ENCODE measurements around the gene GKAP1.
"Not testable (repeated sequence)": the region's sequence is repeated elsewhere in the genome, so short reads cannot be mapped to it uniquely, and the experiment has no call there.

DNA sequence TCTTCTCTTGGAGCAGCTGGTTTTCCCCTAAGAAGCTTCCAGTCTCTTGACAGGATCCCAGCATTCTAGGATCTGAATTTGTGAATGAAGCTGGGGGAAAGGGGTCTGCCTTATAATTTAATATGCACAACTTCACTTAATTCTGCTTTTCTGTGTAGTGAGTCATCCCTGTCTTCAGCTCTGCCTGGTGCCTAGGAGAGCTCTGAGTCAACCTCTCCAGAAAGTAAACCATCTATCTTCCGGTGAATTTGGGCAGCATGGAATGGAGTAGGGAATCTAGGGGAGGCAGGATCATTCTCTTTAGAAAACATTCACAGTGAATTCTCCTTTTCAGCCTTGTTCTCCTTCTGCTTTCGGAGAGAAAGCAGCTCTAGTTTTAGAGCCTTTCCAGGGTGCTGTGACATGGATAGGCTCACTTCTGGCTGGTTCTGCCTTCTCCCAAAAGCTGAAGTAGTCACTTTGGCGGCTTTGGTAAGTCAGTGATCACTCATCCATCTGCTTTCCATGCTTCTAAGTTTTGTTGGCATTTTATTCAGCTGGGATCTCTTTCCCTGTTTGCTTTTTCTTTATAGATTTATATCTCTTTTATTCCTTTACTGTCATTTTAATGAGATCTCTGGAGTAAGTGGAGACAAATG, 7.5 kb upstream of the GKAP1 start:
- TF ChIP-seq NR2F2 (IDR thresholded peaks at IDR 0.05); JUND (IDR thresholded peaks at IDR 0.05); YY1 (IDR thresholded peaks at IDR 0.05); EGR1 (IDR thresholded peaks at IDR 0.05; ENCODE audit: low read depth in 2 of 2): not testable (repeated sequence)
- TF ChIP-seq, protein P1, sequence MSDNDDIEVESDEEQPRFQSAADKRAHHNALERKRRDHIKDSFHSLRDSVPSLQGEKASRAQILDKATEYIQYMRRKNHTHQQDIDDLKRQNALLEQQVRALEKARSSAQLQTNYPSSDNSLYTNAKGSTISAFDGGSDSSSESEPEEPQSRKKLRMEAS (IDR thresholded peaks at IDR 0.05), result not testable (repeated sequence)
- TF ChIP-seq, protein P2, sequence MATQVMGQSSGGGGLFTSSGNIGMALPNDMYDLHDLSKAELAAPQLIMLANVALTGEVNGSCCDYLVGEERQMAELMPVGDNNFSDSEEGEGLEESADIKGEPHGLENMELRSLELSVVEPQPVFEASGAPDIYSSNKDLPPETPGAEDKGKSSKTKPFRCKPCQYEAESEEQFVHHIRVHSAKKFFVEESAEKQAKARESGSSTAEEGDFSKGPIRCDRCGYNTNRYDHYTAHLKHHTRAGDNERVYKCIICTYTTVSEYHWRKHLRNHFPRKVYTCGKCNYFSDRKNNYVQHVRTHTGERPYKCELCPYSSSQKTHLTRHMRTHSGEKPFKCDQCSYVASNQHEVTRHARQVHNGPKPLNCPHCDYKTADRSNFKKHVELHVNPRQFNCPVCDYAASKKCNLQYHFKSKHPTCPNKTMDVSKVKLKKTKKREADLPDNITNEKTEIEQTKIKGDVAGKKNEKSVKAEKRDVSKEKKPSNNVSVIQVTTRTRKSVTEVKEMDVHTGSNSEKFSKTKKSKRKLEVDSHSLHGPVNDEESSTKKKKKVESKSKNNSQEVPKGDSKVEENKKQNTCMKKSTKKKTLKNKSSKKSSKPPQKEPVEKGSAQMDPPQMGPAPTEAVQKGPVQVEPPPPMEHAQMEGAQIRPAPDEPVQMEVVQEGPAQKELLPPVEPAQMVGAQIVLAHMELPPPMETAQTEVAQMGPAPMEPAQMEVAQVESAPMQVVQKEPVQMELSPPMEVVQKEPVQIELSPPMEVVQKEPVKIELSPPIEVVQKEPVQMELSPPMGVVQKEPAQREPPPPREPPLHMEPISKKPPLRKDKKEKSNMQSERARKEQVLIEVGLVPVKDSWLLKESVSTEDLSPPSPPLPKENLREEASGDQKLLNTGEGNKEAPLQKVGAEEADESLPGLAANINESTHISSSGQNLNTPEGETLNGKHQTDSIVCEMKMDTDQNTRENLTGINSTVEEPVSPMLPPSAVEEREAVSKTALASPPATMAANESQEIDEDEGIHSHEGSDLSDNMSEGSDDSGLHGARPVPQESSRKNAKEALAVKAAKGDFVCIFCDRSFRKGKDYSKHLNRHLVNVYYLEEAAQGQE (IDR thresholded peaks at IDR 0.05), result not testable (repeated sequence)

Data from liver (tissue), 2 donors.